Activated CD4-positive, CD25-positive, alpha-beta regulatory T cell (primary cell): ENCODE measurements around the gene PRR19.

Source experiments
- DNase-seq, 4 experiments: peaks; one replicate each; lab custom pipeline; 2025; lab: John Stamatoyannopoulos, UW

PRR19 gene

GRCh38 chr19:42349378-42350107 is 47.6 kb downstream of the PRR19 start:
- DNase-seq = no peak

GRCh38 chr19:42350417-42350816 is 48.5 kb downstream of the PRR19 start:
- DNase-seq = no peak

- DNase-seq = no peak
These were observed 49.3 kb downstream of the PRR19 start for GRCh38 chr19:42351079-42351735.

- DNase-seq = no peak
These were observed 50.6 kb downstream of the PRR19 start for GRCh38 chr19:42352301-42353259.

GRCh38 chr19:42353341-42354015 is 51.5 kb downstream of the PRR19 start:
- DNase-seq = no peak

- DNase-seq = no peak
These were observed 54.0 kb downstream of the PRR19 start for GRCh38 chr19:42355896-42356295.

- no peak for DNase-seq
These were observed 54.8 kb downstream of the PRR19 start for GRCh38 chr19:42356686-42357085.

- DNase-seq = no peak
These were observed 55.4 kb downstream of the PRR19 start for GRCh38 chr19:42357290-42357689.
